Breast epithelium (tissue), 3 donors: Measurements from ENCODE around the gene TRAF7.

Experiments used
- CTCF ChIP-seq, 3 donors: fragments of 450-650 bp; IDR thresholded peaks; one replicate each; pipeline ENCODE4 v1.5.1; 2016 to 2017; ENCODE audit warnings: antibody characterized with exemption in 3 of 3, mild to moderate bottlenecking in 3 of 3, moderate library complexity in 3 of 3
- POLR2A ChIP-seq: fragments of 450-650 bp; IDR thresholded peaks from one replicate; pipeline ENCODE4 v1.6.1; 2016; ENCODE audit warnings: antibody characterized with exemption, mild to moderate bottlenecking, moderate library complexity
- POLR2AphosphoS5 ChIP-seq, 3 donors: sonication (generic); formaldehyde crosslinking; IDR thresholded peaks; one replicate each; pipeline ENCODE4 v1.6.1; 2017; ENCODE audit warnings: antibody characterized with exemption in 3 of 3

- TF ChIP-seq POLR2A: no peak
- no peak for TF ChIP-seq CTCF (IDR thresholded peaks at IDR 0.05)
- no peak for TF ChIP-seq POLR2AphosphoS5 (IDR thresholded peaks at IDR 0.05)
Observed at GRCh38 chr16:2154533-2155090, 970 bp upstream of the TRAF7 start.
